HG02938 (cell line): ENCODE measurements around the gene UST.

Experiments used
- ATAC-seq: cut with Tn5 transposase; IDR thresholded peaks from one replicate; pipeline ENCODE4 v1.9.1; 2021; ENCODE audit warnings: mild to moderate bottlenecking, moderate library complexity; ENCODE audit not compliant: unreplicated experiment

Gene UST

DNA sequence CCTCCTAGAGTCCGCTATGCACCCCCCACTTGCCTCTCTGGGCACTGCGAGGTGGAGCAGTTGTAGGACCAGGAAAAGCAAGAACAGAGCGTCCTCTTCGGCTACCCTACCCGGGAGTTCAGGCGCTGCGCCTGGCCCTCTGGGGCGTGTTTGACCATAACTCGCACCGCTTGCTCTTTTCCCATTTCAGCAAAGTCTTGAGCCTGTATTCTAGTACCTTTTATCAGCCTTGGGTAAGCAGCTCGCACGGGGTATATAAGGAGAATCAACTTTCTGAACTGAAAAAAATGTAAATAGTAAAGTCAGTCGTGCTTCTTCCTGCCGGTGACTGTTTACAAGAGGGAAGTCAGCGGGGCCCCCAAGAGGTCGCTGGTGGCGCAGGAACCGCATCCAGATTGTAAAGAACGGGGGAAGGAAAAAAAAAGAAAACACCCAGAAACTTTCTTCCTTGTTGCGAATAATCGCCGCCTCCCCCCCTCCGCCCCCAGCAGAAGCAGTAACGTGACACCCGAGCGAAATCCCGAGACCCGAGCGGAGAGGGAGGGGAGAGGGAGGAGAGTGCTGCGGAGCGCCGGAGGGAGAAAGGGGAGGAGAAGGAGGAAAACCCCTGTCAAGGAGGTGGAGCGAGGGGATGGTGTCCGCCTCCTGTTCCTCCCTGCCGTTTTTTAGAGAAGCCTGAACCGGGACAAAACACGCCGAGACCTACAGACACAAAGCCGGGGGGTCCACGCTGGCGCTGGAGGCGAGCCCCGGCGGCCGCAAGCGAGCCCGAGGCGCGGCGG is at the start of gene UST:
UST (plus strand) TSS at position 668 of the 782 bp plus-strand sequence. CDS start 401 bp downstream, outside the sequence.
- peak; percentile 39 for ATAC-seq

DNA sequence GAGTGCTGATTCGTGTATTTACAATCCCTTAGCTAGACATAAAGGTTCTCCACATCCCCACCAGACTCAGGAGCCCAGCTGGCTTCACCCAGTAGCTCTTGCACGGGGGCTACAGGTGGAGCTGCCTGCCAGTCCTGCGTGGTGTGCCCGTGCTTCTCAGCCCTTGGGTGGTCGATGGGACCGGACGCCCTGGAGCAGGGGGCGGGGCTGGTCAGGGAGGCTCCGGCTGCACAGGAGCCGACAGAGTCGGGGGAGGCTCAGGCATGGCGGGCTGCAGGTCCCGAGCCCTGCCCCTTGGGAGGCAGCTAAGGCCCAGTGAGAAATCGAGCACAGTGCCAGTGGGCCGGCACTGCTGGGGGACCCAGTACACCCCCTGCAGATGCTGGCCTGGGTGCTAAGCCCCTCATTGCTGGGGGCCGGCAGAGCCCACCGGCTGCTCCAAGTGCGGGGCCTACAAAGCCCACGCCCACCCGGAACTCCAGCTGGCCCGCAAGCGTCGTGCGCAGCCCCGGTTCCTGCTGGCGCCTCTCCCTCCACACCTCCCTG is 48.9 kb upstream of the UST start:
- ATAC-seq, result no peak

DNA sequence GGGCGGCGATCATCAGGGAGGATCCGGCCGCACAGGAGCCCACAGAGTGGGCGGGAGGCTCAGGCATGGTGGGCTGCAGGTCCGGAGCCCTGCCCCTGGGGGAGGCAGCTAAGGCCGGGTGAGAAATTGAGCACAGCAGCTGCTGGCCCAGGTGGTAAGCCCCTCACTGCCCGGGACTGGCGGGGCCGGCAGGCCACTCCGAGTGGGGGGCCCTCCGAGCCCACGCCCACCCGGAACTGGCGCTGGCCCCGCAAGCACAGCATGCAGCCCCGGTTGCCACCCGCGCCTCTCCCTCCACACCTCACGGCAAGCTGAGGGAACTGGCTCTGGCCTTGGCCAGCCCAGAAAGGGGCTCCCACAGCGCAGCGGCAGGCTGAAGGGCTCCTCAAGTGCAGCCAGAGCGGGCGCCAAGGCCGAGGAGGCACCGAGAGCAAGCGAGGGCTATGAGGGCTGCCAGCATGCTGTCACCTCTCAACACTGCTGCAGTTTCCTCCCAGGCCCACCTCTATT is 48.1 kb upstream of the UST start:
- no peak for ATAC-seq

- no peak for ATAC-seq
Measured at GRCh38 chr6:148700047-148700715, 46.6 kb upstream of the UST start.

DNA sequence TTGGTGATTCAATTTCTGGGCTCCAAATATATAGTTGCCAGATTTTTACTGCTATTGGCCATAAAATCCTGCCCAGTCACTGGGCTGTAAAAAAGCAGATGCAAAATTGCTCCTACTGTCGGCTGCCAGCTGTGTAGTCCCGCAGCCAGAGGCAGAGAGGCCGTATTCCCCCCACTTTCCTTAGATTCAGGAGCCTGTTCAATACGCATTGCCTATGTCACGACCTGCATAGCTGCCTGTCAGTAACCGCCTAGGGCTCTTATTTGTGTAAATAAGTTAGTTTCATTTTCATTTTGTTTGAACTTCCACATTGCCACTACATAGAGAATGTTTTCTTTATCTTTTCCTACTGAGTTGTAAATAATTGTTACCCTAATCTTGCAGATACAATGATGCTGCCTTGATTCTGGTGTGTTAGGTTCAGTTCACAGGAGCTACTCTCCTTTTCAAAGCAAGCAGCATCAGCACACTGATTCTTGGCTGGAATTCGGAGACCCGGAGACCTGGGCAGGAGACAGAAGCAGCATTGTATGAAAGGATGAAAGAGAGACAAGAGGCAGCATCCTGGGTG is 46.0 kb upstream of the UST start:
- ATAC-seq, result no peak

DNA sequence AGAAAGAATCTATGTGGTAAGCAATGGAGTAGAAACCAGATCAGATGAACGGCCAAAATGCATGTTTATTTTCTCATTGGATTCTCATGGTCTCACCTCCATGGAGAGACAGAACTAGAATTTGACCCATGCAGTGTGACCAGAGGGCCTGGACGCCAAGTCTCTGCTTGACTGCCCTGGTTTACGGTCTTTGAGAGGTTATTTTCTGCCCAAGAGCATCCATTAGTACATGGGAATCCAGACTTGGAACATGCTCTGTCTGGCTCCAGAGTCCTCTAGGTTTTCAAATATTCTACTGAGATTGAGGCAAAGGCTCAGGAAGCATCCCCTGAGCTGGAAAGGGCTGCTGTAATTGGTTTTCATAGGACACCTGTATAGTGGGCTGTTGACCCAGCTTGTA is 45.5 kb upstream of the UST start:
- ATAC-seq, result no peak

DNA sequence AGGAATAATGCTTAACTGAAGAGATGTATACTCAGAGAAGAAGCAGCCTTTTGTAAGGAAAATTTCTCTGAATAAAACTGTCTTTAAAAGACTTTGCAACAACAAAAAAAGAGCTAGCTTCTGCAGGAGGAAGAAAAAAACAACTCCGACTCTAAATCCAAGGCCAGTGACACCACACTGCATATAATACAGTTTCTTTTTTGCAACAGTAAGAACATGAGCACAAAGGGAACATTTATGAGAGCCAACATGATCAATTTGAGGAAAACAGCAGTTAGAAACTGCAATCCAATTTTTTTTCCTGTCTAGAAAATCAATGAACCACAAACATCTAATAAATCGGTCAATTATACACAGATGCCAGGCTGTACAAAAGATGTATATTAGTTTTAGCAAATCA is 42.9 kb upstream of the UST start:
- no peak for ATAC-seq

DNA sequence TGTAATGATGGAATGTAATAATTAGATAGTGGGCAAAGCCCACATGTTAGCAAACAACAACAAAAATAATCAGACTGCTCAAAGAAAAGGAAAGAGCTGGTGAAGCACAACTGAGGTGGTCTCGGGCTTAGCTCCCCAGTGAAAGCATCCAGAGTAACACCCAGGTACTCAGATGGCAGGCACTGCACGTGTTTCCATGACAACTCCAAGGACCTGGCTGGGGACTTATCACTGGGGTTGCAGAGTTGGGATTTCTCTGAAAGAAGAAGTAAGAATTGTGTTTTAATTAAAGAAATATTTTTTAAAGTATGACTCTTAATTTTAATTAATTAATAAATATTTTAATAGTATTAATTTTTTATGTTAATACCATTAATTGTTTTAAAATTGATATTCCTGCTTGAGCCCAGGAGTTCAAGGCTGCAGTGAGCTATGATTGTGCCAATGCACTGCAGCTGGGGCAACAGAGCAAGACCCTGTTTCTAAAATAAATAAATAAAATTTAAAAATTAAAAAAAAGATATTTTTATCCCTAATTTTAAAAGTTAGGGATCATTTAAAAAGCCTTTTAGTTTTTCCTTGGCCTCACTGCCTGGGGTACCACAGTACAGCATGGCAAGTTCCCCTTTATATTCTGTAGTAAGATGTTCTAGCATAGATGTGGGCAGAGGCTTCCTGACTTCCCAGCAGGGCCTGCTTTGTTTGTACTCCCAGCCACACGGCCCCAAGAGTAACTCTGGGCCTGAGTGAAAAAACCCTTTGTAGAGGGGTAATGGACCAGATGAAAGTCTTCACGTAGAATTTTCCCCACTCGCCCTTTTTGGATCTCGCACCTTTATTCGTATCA is 42.2 kb upstream of the UST start:
- no peak for ATAC-seq

DNA sequence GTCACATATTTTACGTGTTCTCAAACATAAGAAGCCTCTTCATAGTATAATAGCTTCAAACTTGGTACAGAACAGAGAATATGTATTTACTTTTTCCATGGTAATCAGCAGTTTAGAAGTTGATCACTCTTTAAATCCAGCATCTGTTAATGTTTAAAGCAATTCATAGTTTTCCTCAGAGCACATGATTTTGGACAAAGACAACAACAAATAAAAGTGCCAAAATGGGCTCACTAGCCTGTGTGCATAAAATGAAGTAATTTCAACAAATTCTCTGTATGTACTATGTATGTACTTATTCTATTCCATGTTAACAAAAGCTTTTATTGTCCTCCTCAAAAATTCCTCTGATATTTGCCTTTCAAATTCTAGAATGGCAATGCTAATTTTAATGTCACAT is 38.1 kb upstream of the UST start:
- ATAC-seq, result no peak

DNA sequence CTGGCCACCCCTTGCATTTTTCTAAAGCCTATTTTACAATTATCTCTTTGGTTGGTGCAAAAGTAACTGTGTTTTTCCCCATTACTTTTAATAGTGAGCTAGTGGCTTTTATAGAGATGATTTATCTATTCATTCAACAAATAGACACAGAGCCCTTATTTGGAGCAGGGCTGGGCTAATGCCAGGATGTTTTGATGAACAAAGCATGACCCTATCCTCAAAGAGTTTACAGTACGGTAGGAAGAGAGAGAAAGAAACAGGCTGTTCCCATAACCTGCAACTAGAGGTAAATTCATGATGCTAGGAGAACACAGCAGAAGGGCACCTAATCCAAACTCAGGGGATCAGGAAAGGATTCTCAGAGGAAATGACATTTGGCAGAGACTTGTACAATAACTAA is 37.3 kb upstream of the UST start:
- no peak for ATAC-seq

- ATAC-seq, result no peak
Measured at GRCh38 chr6:148711833-148712654, 34.8 kb upstream of the UST start.

GRCh38 chr6:148713033-148713738 is 33.6 kb upstream of the UST start:
- no peak for ATAC-seq

DNA sequence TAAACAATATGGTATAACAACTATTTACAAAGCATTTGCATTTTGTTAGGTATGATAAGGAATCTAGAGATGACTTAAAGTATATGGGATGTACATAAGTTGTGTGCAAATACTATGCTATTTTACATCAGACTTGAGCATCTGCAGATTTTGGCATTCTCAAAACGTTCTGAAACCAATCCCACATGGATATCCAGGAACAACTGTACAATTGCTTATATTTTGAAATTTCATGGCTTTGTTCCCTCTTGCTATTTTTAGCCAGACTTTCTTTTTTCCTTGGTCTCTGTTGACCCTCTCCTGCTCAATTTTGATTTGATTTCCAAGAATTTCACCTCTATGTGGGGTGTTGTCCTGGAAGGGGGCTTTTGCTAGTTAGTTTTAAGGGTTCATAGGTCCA is 32.9 kb upstream of the UST start:
- no peak for ATAC-seq

DNA sequence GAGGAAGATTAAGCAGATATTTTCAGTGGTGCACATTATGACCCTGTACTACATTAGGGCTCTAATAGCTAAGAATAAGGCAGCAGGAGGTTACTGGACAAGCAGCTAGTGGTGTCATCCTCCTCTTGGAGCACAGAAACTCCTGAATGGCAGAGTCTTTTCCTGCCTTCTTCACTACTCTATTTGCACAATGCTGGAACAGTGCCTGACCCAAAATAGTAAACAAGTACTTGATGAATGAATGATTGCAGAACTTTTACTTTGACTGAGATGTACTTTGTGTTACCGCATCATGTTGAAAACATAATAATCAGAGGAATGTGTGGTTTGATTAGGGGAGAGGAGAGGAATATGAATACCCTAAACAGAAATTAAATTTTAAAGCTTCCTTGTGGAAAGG is 30.0 kb upstream of the UST start:
- ATAC-seq, result no peak

GRCh38 chr6:148720406-148720805 is 26.4 kb upstream of the UST start:
- no peak for ATAC-seq

DNA sequence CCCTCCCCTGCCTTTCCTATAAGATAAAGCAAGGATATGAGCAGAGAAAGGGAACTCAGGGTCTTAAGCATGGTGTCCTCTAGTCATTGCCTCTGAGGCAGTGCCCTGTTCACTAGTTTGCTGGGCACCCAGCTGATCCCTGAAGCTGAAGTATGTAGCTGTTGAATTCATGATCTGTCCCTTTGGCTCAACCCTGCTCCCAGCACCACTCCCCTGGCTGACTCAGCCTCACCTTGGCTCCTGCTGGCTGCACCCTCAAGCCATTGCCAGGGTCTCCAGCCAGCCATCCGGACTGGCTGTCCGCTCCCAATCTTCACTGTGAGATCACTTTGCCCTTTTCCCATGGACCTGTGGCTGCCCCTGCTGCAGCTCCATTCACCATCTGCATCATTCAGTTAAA is 25.9 kb upstream of the UST start:
- ATAC-seq, result no peak

GRCh38 chr6:148723484-148723883 is 23.3 kb upstream of the UST start:
- no peak for ATAC-seq

DNA sequence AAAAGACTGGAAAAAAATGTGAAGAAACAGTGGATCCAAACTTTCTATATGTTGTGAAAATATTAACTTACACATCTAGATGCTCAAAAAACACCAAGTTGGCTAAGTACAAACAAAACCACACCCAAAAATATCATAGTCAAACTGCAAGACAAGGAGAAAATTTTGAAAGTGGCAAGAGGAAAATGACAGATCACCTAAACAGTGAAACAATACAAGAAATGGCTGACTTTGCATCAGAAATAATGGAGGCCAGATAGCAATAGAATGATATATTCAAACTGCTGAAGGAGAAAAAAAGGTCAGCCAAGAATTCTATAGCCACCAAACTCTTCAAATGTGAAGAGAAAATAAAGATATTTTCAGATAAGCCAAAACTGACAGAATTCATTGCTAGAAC is 22.4 kb upstream of the UST start:
- ATAC-seq, result no peak

GRCh38 chr6:148727104-148727503 is 19.7 kb upstream of the UST start:
- ATAC-seq, result no peak
